Amygdala (tissue), 56 donors: ENCODE data around the gene CFP.
"Not testable (repeated sequence)": the region's sequence is repeated elsewhere in the genome, so short reads cannot be mapped to it uniquely, and the experiment has no call there.

Source experiments
- DNase-seq, 56 donors: peaks; one replicate each; lab custom pipeline; 2025; lab: John Stamatoyannopoulos, UW

The CFP gene

DNA sequence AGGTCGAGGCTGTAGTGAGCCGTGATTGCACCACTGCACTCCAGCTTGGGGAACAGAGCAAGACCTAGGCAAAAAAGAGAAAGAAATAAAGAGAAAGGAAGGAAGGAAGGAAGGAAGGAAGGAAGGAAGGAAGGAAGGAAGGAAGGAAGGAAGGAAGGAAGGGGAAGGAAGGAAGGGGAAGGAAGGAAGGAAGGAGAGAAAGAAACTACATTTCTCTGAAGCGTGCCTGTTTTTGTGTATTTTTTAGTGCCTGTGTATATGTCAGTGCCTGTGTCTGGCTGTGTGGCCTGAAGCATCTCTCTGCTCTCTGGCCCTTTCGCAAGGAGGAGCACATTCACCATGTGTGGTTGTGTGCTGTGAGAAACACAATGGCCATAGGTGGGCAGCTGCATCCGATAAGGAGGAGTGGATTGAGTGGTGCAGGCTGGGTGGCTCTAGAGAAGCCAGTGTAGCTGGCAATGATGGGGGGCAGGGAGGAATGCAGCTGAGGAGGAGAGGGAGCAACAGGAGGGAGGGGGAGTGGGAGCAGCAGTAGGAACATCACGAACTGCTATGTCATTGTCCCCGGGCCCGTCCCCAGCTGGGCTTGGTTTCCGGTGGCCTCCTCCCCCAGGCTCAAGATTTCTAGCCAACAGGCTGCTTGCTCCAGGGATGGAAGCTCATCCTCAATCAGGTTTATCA, 21.5 kb downstream of the CFP start:
- peak in 24 of 56 donors; percentile 1 to 35 (median 6) for DNase-seq

GRCh38 chrX:47607091-47607490, 22.6 kb downstream of the CFP start:
- DNase-seq, result no peak

DNA sequence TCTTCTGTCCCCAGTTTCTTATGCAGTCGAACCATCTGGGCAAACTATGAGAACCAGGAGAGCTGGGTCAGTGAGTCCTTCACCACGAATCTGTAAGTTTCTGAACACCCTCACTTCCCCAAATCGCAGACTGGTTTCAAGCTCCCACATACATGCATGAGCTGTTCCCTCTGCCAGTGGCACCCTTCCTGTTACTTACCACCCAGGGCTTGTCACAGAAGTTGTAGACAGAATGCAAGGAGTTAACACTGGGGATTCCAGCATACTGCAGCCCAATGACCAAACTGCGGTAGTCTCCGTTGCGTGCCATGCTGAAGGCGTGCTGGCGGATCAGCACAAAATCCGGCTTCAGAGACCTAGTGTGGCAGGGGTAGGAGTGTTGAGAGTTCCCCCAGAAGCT, 24.7 kb downstream of the CFP start:
- no peak for DNase-seq

DNA sequence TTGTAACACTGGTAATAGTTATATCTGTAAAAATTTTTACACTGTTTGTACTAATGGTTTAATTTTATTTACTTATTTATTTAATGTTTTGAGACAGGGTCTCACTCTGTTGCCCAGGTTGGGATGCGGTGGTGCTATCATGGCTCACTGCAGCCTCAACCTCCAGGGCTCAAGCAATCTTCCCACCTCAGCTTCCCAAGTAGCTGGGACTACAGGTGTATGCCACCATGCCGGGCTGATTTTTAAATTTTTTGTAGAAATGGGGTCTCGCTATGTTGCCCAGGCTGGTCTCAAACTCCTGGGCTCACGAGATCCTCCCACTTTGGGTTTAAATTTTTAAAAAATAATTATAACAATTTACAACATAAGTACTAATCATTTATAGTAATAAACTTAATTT, 26.6 kb downstream of the CFP start:
- DNase-seq, result not testable (repeated sequence)

DNA sequence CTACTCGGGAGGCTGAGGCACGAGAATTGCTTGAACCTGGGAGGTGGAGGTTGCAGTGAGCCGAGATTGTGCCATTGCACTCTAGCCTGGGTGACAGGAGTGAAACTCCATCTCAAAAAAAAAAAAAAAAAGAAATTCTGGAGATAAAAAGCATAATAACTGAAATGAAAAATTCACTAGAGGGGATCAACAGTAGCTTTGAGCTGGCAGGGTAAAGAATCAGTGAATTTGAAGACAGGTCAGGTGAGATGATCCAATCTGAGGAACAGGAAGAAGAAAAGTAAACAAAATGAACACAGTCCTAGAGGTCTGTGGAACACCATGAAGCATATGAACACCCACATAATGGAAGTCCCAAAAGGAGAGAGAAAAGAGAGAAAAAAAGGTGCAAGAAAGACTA, 32.5 kb downstream of the CFP start:
- no peak for DNase-seq

DNA sequence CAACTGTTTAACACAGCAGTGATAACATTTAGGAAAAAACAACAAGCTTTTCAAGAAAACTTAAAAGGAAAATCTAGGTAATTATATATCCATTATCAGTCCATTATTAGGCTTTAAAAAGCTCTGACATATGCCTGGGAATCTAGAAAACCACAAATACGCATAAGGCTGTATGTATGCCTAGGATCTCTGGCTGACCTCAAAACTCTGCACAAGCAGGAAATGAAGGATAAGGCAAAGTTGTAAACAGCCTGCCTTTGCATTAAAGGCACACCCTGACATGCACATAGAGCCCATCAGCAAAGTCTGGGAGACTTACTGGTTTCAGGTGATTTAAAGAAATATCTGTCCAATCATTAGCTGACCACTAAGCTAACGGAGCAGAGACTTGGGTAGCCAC, 33.5 kb downstream of the CFP start:
- no peak for DNase-seq

DNA sequence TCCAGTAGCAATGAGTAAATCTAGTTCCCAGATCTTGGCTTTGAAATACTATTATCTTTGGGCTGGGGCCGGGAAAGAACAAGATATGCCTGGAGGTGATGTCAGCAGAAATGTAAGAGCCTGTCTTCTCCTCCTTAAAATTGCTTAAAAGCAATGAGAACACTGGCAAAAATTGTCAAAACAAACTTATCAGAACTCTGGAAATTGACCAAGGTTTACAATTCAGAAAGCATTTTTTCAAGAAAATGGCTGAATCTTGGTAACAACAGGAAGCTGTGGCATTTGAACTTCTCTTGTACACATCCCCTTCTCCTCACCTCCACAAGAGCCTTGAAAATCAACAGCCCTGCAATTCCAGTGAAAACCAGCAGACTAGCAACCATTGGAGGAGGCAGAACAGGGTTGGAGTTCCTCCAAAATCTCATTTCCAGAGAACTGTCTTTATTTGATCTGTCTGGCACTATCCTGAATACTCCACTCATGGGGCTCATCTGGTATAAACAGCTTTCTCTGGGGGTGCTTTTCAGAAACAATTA, 33.9 kb downstream of the CFP start:
- no peak for DNase-seq

GRCh38 chrX:47593522-47593921, 36.2 kb downstream of the CFP start:
- no peak for DNase-seq

- no peak for DNase-seq
These were observed 38.7 kb downstream of the CFP start for GRCh38 chrX:47590984-47591383.

DNA sequence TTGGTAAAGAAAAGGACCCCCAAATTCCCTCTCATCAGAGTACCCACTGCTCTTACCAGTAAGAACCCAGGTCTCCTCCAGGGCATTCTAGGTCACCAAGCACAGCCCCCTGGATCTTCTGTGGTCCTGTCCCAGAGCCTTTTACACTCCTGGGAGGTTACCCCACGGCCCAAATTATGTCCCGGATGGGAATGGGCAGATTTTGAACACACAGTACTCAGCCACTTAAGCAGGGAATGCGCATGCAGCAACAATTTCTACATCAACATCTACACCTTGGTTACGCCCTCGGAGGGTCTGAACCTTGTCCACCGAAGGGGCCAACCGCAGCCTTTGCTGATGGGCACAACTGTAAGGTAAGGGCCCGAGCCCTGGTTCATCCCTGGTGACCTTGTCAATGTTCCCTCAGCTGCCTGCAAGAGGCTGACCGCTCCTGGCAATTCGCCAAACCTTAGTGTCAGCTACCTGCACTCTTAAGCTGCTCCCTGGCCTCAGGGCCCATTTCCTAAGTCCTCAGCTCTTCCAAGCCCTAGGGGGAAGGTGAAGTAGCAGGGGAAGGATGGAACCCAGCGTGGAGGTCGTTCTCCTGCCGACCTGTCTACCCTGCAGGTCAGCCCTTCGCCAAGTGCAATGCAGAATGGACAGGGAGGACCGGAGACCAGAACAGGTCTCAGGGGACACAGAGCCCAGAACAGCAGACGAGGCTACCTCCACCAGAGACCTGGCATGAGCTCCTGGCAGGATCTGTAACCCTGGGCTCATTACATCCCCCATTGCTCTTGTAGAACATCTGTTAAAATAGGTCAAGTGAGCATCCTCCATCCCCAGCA, 41.6 kb downstream of the CFP start:
- DNase-seq, result no peak

DNA sequence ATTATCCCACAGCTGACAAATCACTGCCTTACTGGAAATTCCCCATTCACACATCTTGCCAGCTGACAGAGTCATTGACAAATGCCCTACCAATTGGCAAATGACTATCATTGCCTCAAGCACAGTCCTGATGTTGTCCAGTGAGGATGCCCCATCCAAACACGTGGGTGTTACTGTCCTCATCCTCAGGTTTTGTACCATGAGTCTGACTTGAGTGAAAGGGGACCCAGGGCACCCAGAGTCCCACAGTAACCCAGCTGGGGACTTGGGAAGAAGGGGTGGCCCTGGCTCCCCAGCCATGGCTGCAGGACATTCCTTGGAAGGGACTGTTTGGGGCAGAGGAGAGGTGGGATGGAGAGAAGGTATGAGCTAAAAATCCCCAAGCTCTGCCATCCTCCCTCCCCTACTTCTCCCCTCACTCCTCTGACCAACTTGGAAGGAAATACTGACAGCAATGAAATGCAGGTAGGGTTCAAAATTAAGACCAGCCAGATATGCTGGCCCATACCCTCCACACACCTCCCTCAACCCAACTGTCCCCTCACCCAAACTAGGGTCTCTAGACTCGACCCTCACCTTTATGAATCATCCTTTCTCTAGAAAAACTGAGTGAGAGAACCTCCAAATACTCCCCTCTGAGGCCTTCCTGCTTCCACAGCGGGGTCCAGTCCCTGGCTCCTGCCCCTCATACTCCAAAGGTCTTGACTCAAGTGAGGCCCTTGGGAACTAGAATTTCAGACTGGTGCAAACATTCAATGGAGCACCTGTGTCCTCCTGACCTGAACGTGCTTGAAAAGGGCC, 42.4 kb downstream of the CFP start:
- no peak for DNase-seq

GRCh38 chrX:47586043-47586787, 43.5 kb downstream of the CFP start:
- DNase-seq, result no peak

GRCh38 chrX:47585273-47585672, 44.5 kb downstream of the CFP start:
- no peak for DNase-seq

- no peak for DNase-seq
These were observed 45.0 kb downstream of the CFP start for GRCh38 chrX:47584714-47585113.

DNA sequence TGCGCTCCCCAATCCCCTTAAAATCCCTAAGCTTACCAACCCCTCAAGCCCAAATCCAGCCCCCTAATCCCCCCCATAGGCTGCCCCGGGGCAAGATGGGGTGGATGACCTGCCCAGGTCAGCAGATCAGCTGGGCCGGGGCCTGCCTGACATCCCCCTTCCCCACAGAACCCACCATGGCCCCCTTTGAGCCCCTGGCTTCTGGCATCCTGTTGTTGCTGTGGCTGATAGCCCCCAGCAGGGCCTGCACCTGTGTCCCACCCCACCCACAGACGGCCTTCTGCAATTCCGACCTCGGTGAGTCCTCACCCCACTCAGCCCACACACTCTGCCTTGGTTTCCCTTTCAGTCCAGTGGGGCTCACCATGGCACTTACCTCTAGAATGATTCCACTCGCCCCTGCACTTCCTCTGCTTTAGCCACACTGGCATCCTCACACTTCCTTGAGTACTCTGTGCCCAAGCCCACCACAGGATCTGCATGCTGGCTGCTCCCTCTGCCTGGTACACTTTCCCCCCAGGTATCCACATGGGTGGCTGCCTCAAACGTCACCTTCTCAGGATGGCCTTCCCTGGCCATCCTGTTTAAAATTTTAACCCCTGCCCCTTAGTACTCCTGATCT, 46.4 kb downstream of the CFP start:
- DNase-seq, result no peak

DNA sequence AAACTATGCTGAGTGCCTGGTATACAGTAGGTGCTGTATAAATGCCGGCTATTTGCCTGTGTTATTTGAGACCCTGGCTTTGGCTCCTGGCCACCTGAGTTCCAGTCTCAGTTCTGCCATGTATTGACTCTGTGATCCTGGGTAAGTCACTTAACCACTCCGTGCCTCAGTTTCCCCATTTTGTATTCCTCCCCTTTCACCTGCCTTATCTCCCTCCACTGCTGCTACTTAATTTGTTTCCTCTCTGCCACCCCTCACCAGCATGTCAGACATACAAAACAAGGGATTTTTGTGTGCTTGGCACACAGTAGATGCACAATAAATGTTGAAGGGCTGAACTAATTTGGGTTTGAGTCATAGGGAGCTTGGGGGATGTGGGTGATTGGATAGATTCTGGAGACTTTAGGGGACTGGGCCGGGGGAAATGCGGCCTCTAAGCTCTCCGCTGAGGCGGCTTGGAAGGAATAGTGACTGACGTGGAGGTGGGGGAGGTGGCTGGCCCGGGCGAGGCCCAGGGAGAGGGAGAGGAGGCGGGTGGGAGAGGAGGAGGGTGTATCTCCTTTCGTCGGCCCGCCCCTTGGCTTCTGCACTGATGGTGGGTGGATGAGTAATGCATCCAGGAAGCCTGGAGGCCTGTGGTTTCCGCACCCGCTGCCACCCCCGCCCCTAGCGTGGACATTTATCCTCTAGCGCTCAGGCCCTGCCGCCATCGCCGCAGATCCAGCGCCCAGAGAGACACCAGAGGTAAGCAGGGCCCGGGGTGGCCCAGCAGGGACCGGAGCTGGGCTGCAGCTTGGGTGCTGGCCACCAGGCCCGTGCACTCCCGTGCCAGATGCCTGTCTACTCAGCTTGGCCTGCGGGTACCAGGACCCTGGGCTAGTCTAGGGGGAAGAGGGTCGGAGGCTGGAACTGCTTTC, 47.7 kb downstream of the CFP start, which contains the start of gene TIMP1:
TSS of gene TIMP1 (plus strand) at position 706 of the 917 bp plus-strand sequence. CDS start 980 bp downstream, outside the sequence.
- peak in 37 of 56 donors; percentile 3 to 61 (median 26) for DNase-seq

DNA sequence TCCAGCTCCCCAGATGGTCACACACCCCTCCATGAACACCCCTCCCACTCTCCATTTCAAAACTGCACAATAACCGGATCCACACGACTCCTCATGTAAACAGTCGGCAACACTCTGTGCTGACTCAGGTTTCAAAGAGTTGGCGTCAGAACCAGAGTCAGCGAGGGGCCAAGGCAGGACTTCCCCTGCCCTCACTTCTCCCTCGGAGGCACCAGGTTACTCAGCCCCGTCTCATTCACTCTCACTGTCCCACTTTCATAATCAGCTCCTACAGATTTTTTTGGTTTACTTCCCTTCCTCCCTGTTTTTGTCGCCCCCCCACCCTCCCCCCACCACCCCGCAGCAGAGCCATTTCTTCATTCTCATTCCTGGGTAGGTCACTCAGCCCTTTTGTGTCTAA, 50.2 kb downstream of the CFP start:
- DNase-seq, result no peak

DNA sequence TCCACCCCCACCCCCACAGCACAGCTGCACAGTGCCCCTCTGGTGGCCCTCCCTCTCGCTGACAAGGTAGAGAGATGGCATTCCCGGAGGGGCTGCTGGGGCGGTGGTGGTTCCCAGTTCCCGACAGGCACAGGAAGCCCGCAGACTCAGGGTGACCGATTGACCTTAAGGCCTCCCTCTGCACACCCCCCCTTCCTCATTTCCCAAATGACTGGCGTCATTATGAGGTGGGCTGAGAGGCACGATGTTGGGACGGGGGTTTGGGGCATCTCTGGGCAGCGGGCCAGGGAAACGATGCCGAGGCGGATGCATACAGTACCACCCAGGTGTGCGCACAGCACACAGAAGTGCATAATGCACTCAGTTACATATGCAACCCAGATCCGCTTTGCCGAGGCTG, 51.0 kb downstream of the CFP start:
- no peak for DNase-seq

- no peak for DNase-seq
These were observed 51.8 kb downstream of the CFP start for GRCh38 chrX:47577901-47578300.
